RKO (cell line): ENCODE measurements around the gene ARHGDIA.

ENCODE experiments used
- DNase-seq: peaks from one replicate; pipeline ENCODE4 v3.0.0-alpha.2; 2016; ENCODE audit warnings: low spot score

The ARHGDIA gene

DNA sequence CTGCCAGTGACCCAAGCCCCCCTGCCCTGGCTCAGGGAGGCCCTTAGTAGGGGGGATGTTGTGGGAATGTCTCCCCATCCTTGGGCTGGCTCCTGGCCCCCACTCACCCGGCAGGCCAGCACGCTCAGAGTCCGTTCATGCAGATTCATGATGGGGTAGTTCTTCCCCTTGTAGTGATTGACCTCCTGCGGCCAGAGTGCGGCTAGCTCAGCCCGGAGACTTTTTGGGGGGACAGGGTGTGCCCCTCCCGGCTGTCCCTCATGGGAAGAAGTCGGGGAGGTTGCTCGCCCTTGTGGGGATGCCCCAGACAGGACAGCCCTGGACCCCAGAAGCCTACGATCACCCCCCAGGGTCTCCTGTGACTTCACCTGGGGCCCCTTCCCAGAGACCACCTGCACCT, 34.9 kb upstream of the ARHGDIA start:
- no peak for DNase-seq

DNA sequence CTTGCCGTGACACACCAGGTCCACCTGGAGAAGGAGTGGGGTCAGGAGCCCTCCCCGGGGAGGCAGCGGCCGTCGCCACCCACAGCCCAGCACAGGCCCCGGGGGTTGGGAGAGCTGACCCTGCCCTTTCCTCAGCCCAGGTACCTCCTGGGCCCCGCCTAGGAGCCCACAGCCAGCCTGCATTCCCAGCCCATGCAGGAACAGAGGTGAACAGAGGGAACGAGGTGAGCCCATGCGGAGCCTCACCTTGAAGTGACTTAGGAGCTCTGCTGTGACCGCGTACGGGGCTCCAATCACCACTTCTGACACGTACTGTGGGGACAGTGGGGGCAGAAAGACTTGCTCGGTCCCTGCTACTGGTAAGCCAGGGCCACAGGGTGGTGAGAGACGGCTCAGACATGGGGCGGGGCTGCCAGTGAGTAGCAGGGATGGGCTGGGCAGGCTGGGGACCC, 34.3 kb upstream of the ARHGDIA start:
- DNase-seq, result no peak

DNA sequence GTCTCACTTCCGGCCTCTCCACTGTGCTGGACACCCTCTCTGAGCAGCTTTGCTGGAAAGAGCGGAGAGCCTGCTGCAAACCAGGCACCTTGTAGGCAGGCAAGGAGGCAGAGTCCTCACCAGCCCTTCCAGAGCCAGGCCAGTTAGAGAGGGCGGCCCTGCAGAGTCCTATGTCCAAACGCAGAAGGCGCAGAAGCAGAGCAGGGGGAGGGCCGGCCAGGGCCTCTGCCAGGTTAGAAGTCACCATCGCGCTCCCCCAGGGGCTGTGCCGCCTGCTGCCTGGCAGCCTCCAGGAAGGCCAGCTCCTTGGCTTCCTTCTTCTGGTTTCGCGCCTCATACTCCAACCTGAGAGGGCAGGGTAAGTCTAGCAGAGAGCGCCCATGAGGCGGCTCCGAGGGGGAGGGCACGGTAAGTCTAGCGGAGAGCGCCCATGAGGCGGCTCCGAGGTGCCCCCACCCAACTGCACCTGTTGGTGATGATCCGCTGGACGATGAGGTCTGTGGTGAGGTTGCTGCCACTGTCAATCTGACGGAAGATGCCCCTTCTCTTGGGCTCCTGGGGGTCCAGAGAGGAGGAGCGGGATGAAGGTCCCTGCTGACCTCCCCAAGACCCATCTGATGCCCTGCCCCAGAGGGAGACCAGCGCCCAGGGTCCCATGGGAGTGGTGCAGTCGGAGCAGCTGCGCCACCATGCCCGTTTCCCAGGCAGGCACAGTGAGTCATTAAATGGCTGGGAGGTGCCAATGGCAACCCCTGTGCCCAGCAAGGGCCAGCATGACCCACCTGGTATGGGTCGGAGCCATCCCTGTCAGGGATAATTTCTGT, 33.7 kb upstream of the ARHGDIA start:
- no peak for DNase-seq

DNA sequence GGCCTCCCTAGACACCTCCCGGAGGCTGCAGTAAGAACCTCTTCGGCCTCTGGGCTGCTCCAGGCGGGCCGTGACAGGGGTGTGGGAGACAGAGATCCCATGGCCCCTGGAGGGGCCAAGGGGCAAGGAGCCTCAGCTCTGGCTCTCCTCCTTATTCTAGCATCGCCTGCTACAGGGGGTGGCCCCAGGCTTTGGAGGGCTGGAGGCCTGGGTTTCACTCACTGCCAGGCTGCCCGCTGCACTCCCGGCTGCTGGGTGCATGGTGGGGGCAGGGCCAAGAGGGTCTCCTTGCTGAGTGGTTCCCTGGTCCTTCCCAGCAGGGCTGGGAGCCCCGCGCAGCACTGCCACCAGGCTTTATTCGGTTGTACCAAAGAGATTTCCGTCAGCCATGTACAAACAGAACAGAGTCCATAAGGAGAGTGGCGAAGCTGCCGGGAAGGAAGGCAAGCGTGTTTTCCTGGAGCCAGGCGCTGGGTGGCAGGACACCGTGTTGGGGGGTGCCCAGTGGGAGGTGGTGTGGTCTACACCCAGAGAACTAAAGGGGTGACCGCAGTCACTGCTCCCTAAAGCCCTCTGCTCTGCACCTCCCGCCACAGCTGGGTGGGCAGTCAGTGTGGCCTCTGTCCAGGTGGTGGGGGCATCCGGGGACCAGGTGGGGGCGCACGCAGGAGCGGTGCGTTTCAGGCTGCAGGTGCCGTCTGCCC, 32.9 kb upstream of the ARHGDIA start:
- DNase-seq, result no peak

DNA sequence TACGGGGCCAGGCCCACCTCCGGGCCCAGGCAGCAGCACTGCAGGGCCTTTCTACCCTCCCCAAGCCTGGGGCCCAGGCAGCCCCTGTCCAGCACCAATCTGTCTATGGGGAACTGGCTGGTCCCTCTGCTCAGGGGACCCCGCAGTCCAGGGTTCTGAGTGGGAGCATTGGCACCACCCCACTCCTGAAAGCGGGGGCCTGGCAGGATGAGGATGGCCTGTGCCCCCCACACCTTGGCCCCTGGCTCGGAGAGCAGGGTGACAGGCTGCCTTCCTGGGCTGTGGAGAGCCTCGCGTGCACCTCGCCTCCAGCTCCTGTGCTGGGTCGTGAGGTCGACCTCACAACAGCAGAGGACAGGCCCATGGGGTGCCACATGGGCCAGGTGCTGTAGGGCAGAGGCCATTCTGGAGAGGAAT, 32.3 kb upstream of the ARHGDIA start:
- DNase-seq, result no peak

DNA sequence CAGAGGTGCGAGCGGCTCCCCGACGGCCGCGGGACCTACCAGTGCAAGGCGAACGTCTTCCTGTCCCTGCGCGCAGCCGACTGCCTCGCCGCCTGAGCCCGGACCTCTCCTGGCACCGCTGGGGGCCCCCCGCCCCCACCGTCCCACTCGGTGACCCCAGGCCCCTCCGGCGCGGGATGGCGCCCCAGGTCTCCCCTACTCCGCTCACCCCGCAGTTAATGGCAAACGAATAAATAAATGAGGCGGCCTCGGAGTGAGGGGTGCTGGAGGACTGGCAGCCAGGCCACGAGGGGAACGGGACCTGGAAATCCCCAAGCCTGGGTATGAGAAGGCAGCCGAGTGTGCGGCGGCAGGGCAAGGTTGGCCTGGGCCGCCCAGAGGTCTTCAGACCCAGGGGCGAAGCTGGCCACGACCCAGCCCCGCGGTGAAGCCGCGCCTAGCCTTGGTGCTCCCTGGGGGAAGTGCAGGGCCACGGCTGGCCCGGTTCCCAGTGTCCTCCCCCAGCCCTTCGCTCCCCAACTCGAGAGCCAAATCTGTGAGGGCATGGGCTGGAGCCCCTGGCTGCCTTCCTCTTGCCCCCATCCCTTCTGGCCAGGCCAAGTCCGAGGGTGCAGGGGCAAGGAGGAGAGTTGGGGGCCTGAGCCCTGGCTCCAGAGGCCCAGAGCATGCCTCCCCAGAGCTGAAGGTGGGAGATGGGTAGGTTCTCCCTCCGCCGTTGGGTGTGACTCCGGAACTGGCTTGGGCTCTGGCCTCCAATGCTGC, 31.7 kb upstream of the ARHGDIA start:
- no peak for DNase-seq

DNA sequence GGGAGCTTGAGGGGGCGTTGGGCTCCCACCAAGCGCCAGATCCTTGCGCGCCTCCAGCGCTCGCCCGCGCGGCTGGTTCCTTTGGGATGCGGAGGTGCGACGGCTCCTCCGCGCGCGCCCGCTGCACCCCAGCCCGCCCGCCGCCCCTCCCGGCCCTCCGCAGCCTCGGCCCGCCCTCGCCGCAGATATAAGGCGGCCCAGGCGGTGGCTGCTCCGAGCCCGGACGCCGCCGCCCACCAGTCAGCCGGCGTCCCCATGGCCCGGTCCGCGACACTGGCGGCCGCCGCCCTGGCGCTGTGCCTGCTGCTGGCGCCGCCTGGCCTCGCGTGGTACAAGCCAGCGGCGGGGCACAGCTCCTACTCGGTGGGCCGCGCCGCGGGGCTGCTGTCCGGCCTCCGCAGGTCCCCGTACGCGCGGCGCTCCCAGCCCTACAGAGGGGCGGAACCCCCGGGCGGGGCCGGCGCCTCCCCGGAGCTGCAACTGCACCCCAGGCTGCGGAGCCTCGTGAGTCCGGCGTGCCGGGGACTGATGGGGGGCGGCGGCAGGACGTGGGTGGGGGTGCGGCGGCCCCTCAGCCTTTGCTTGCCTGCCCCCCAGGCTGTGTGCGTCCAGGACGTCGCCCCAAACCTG, 31.0 kb upstream of the ARHGDIA start, which contains the start of gene NPB:
Gene NPB, plus strand, starts transcription at position 216 of the 630 bp plus-strand sequence. Its CDS starts 40 bp downstream, at position 256.
- no peak for DNase-seq

DNA sequence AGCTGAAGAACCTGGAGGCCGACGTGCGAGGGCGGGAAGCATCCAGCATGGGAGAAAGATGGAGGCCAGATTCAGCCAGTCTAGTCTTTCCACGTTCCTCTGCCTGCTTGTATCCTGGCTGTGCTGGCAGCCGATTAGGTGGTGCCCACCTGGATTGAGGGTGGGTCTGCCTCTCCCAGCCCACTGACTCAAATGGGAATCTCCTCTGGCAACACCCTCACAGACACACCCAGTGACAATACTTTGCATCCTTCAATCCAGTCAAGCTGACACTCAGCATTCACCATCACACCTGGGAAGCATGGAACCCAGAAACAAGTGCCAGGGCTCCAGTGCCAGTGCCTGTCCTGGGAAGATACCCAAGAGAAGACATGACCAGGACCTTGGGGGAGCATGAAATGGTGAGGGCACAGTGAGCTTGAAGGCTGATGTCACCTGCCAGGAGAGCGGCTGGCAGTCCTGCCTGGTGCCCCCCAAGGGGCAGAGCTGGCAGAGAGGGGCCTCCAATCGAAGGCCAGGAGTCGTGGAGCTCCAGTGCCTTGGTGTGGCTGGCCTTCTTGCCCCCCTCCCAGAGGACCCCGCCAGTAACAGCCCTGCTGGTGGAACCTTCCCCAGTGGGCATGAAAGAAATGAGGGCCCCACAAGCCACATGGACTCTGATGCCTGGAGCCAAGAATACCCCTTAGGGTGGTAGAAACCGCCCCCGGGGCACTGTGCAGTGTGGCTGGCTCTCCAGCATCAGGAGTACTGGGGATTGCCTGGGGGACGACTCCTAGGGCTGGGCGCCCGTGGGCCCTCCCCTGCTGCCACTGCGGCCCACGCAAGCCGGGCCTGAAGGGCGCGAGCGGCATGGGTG, 30.3 kb upstream of the ARHGDIA start:
- no peak for DNase-seq

DNA sequence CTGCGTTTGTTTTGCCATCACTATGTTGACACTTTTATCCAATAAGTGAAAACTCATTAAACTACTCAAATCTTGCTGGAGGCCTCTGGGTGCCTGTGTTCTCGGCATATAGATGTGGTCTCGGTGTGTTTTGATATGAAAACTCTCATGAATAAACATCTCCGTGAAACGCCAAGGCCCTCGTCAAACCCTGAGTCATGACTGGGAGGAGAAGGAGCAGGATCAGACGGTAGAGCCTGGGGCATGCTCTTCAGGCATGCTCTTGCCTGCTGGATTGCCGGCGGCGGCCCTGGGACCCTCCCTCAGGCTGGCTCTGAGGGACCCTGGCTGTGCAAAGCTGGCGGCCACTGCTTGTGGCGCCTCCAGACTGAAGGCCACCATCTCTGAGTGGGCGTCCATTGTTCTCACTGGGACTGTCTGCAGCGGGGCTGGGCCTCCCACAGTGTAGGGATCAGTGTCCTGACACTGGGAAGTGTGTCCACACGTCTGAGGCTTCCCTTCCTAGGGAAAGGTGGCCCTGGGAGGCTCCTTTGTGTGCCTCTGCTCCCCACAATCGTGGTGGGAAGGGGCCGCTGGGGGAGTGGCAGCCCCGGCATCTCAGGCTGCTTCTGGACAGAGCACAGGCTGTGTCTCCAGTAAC, 29.2 kb upstream of the ARHGDIA start:
- no peak for DNase-seq

DNA sequence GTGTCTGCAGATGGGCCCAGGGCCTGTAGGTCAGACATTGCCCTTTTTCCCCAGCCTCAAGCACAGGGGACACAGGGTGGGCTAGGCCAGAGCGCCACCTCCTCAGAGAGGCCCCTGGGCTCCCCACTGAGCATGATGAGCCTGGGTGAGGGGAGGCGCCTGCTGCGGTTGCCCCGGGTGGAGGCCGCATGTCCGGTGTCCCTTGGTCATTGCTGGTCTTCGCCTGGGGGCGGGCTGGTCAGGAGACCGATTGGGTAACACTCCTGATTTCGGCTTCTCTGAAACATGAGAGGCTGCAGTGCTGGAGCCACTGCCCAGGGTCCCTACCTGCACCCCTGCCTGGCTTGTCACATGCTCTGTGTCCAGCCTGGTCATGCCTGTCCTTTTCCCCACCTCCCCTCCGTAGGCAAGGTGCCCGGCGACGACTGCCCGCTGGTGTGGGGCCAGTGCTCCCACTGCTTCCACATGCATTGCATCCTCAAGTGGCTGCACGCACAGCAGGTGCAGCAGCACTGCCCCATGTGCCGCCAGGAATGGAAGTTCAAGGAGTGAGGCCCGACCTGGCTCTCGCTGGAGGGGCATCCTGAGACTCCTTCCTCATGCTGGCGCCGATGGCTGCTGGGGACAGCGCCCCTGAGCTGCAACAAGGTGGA, 28.5 kb upstream of the ARHGDIA start:
- DNase-seq, result no peak

DNA sequence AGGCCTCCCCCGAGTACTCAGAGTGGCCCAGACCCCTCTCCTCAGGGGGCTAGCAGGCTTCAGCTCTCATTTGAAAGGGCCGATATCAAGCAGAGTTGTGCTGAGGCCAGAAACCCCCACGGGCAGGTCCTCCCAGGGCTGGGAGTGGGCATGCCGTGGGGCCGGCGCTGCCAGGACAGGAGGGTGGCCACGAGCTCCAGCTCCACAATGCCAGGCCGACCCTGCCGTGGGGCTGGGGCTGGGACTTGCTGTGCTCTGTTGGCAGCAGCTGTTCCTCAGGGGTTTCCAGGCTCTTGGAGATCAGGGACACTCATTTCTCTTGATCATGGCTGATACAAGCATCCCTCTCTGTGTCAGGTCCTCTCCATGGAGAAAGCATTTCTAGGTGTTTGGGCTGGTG, 27.7 kb upstream of the ARHGDIA start:
- no peak for DNase-seq

DNA sequence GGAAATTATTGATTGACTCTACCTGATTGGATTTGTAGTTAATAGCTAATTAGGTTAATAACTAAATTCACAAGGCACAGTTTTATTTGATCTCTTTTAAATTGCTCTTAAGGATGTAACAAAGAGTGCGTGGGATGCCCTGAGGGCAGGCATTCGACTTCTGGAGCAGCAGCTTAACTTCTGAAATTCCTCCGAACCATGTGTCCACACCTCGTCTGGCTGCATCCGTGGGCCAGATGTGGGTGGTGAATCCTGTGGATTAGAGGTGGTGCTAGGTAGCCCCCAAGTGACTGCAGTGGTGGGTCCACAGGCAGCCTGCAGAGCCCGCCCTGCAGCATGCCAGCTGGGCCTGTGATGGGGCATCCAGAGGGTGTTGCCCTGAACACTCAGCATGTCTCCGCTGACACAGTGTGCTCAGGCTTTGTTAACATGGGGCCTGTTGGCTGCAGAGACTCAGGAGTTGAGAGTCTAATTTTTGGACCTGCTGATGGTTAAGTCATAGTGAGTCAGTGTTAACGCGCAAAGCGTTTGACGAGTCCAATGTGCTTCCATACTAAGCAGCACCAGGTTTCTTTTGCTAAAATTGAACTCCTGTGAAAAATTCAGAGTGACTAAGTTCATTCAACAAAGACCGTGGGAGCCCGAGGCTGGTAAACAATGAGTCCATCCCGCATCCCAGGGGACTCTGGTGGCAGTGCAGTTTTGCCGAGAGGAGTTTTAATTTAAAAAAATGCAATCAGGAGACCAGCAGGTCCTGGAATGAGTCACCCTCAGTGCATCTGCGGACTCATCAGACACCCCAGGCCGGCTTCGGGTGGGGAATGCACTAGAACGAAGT, 27.1 kb upstream of the ARHGDIA start:
- peak; percentile 98 for DNase-seq

DNA sequence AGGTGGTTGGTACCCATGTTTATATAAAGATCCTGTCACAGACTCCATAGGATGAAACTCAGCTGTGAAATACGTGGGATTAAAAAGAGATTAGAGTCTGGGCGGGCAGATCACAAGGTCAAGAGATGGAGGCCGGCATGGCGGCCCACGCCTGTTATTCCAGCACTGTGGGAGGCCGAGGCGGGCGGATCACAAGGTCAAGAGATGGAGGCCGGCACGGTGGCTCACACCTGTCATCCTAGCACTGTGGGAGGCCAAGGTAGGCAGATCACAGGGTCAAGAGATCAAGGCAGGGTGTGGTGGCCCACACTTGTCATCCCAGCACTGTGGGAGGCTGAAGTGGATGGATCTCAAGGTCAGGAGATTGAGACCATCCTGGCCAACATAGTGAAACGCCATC, 24.3 kb upstream of the ARHGDIA start:
- DNase-seq, result no peak

DNA sequence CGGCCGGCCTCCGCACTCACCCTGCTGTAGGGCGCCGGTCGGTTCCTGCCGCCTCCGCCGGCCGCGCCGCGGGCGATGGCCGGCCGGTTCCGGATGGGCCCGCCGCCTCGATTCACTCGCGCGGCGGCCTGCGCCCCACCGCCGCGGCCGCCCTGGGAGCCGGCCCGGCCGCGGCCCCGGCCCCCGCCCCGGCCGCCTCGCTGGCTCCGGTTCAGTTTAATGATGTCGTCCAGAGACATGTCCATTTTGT, 20.1 kb upstream of the ARHGDIA start:
- no peak for DNase-seq

DNA sequence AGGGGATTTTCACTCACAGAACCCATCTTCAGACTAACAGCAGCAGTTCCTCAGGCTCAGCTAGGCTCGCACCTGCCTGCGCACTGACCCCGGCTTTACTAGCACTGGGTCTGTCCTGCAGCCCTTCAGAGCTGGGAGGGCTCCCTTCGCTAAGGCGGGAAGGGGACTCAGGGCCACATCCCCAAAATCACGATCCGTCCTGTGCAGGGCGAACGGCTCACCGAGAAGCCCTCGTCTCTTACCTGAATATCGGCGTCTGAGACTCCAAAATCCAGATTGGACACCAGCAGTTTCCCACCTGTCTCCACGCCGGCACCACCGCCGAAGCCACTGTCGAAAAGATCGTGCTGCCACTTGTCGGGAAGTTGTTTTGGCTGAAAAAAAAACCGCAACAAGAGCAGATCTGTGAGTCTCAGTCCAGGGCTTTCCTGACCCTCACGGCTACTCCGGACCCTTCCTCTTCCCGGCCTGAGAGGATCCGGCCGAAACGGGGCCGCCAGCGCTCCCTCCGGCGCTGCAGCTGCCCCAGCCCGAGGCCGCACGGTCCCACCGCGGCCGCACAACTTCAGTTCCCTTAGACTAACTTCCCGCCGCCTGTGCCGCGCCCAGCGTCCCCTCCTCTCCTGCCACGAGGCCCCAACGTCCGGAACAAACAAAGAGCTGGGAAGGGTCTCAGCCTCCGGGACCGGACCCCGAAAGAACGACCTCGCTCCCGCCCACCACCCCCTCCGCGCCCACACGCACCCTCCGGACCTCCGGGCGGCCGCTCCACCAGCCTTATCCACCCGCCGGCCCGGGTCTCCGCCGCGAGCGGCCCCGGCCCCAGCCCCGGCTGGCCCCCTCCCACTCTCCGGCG, 19.5 kb upstream of the ARHGDIA start:
- DNase-seq, result no peak

DNA sequence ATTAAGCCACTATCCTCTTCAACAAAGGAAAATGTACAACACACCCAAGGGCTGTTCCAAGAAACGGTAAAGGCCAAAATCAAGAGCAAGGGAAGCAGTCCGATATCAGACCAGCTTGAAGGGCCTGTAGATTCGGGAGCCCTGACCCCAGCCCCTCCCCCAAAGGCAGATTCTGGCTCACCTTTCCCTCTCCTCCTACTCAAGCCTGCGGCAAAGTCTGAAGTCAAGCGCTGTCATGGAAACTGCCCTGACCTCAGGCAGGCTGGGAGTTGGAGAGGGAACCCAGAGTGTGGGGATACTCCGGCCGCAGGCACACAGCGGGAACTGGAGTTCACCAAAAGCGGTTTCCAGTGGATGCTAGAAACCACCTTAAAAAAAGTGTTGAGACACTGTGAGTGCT, 18.5 kb upstream of the ARHGDIA start:
- DNase-seq, result no peak

DNA sequence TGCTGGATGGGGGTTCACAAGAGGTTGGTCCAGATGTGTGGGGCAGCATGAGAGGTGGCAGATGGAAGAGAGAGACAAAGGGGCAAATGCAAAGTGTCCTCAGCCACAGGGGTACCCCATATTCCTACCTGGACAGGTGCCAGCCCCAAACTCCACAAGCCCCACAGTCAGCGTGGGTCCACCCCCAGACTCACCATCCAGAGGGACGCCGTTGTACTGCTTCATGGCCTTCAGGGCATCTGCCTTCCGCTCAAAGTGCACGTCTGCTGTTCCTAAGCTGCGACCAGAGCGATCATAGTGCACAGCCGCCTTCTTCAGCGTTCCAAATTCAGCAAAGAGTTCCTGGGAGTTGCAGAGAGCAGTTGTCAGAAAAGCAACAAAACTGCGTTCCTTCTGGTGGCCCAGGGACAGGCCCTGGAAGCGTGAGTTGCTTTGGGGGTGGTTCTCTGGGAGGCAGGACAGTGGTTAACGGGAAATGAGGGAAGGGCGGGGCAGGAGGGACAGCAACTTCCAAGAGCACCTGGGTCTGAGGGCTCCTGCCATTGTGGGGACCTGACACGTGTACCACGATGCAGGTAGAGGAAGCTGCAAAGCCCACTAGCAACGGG, 18.0 kb upstream of the ARHGDIA start:
- DNase-seq, result no peak
